ENCODE data around the gene TTLL10. TPM values are rescaled to one million over a fixed set of nuclear protein-coding genes. Genes with fewer than 3 reads are reported as not detected.

The TTLL10 gene
- total RNA-seq, 2 donors from 2014 or later: not detected

DNA sequence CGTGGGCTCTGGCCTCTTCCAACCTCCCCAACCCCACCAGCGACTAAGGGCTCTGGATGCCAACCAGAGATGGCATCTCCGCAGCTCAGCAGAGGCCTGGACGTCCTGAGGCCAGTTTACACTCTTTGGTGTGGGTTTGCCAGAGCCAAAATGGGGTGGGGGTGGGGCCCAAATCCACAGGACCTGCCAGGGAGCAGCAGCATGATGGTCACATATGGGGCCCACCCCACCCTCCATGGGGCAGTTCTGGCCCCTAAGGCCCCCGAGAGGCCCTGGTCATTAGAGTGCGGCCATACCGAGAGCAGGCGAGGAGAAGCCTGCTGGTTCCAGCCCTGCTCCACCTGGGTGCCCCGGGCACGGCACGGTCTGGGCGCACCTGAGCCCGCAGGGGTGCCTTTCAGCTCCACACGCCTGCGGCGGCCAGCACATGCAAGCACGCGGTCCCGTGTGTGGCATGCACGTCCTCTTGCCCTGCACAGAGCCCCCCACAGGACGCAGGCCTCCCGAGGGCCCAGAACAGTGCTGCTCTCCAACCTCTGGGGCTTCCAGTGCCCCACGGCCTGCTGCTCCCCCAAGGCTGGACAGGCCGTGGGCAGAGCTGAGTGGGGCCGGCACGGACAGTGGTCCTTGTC, 68.0 kb downstream of the TTLL10 start:
- Histone ChIP-seq H3K27me3 (replicated peaks; ENCODE audit: insufficient read depth) (no peaks in the 10 kb centered on the region), H3K9me3 (no peaks in the 10 kb centered on the region), H3K27ac (no peak overlapping the region), H3K4me1 (ENCODE audit: control insufficient read depth in 1 of 2, low read depth in 2 of 2) (no peaks in the 10 kb centered on the region), H3K4me3 (no peak overlapping the region), H3K36me3 (no peaks in the 10 kb centered on the region)
- no peak for ATAC-seq (ENCODE audit: insufficient number of reproducible peaks, low FRiP score, low read depth)
- DNase-seq (ENCODE audit: low spot score): no peak
- TF ChIP-seq, protein P1, sequence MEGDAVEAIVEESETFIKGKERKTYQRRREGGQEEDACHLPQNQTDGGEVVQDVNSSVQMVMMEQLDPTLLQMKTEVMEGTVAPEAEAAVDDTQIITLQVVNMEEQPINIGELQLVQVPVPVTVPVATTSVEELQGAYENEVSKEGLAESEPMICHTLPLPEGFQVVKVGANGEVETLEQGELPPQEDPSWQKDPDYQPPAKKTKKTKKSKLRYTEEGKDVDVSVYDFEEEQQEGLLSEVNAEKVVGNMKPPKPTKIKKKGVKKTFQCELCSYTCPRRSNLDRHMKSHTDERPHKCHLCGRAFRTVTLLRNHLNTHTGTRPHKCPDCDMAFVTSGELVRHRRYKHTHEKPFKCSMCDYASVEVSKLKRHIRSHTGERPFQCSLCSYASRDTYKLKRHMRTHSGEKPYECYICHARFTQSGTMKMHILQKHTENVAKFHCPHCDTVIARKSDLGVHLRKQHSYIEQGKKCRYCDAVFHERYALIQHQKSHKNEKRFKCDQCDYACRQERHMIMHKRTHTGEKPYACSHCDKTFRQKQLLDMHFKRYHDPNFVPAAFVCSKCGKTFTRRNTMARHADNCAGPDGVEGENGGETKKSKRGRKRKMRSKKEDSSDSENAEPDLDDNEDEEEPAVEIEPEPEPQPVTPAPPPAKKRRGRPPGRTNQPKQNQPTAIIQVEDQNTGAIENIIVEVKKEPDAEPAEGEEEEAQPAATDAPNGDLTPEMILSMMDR (IDR thresholded peaks at IDR 0.05): no peak

DNA sequence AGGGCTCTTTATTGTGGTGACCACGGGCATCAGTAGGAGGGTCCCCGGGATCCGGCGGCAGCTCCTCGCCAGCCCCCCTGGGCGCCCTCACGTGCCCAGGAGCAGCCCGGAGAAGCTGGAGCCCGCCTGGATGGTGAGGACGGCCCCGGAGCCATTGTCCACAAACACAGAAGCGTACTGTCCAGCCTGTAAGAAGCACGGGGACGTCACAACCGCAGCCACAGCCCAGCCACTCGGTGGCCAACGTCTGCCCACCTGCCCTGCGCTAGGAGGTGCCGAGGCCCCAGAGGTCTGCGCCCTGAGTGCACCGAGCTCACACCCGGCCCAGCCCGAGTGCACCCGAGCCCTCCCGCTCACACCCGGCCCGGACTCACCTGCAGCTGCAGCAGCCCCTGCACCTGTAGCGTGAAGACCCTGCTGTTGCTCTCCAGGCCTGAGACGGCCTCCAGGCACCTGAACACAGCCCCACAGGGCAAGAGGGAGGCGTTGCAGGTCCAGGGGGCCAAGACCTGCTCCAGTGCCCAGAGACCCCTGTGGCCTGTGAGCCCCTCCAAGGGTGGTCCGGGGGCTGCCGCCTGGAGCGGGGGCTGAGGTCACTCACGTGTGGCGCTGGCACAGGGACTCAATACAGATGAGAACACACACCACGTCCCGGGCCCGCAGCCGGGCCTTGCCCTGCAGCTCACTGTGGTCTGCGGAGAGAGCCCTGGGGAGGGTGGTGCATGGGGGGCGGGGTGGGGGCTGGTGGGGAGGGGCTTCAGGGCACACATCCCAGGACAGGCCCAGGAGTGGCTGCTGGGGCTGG, 69.0 kb downstream of the TTLL10 start:
- ATAC-seq (ENCODE audit: insufficient number of reproducible peaks, low FRiP score, low read depth) (no peak), DNase-seq (ENCODE audit: low spot score) (no peak)
- H3K4me1 ChIP-seq (ENCODE audit: control insufficient read depth in 1 of 2, low read depth in 2 of 2): no peaks in the 10 kb centered on the region
- TF ChIP-seq, protein P1 (IDR thresholded peaks at IDR 0.05): no peak
- no peaks in the 10 kb centered on the region for H3K27me3 ChIP-seq (replicated peaks; ENCODE audit: insufficient read depth)
- no peaks in the 10 kb centered on the region for H3K9me3 ChIP-seq
- H3K27ac ChIP-seq: no peak overlapping the region
- no peaks in the 10 kb centered on the region for H3K36me3 ChIP-seq
- H3K4me3 ChIP-seq: no peak overlapping the region

GRCh38 chr1:1243266-1243660, 69.6 kb downstream of the TTLL10 start:
- no peaks in the 10 kb centered on the region for H3K27me3 ChIP-seq (replicated peaks; ENCODE audit: insufficient read depth)
- no peak overlapping the region for H3K27ac ChIP-seq
- no peaks in the 10 kb centered on the region for H3K9me3 ChIP-seq
- ATAC-seq (ENCODE audit: insufficient number of reproducible peaks, low FRiP score, low read depth): no peak
- TF ChIP-seq, protein P1 (IDR thresholded peaks at IDR 0.05): no peak
- H3K36me3 ChIP-seq: no peaks in the 10 kb centered on the region
- no peaks in the 10 kb centered on the region for H3K4me1 ChIP-seq (ENCODE audit: control insufficient read depth in 1 of 2, low read depth in 2 of 2)
- no peak overlapping the region for H3K4me3 ChIP-seq
- no peak for DNase-seq (ENCODE audit: low spot score)

- H3K4me1 ChIP-seq (ENCODE audit: control insufficient read depth in 1 of 2, low read depth in 2 of 2): no peaks in the 10 kb centered on the region
- ATAC-seq (ENCODE audit: insufficient number of reproducible peaks, low FRiP score, low read depth) (no peak), DNase-seq (ENCODE audit: low spot score) (no peak)
- H3K27me3 ChIP-seq (replicated peaks; ENCODE audit: insufficient read depth): no peaks in the 10 kb centered on the region
- H3K36me3 ChIP-seq: no peaks in the 10 kb centered on the region
- TF ChIP-seq, protein P1 (IDR thresholded peaks at IDR 0.05): no peak
- H3K9me3 ChIP-seq: no peaks in the 10 kb centered on the region
- no peak overlapping the region for H3K4me3 ChIP-seq
- H3K27ac ChIP-seq: no peak overlapping the region
Observed at GRCh38 chr1:1243807-1244191, 70.1 kb downstream of the TTLL10 start.

GRCh38 chr1:1244192-1244811, 70.6 kb downstream of the TTLL10 start:
- ATAC-seq (ENCODE audit: insufficient number of reproducible peaks, low FRiP score, low read depth) (no peak), DNase-seq (ENCODE audit: low spot score) (no peak)
- TF ChIP-seq, protein P1 (IDR thresholded peaks at IDR 0.05): no peak
- Histone ChIP-seq H3K27me3 (replicated peaks; ENCODE audit: insufficient read depth) (no peaks in the 10 kb centered on the region), H3K4me1 (ENCODE audit: control insufficient read depth in 1 of 2, low read depth in 2 of 2) (no peaks in the 10 kb centered on the region), H3K27ac (no peak overlapping the region), H3K4me3 (no peak overlapping the region), H3K9me3 (no peaks in the 10 kb centered on the region), H3K36me3 (no peaks in the 10 kb centered on the region)
